ENCODE results near the gene NFIA. TPM values are rescaled to one million over a fixed set of nuclear protein-coding genes. Genes with fewer than 3 reads are reported as not detected.

The NFIA gene
- total RNA-seq, 1 donor from 2014 or later, result 1.2 TPM

DNA sequence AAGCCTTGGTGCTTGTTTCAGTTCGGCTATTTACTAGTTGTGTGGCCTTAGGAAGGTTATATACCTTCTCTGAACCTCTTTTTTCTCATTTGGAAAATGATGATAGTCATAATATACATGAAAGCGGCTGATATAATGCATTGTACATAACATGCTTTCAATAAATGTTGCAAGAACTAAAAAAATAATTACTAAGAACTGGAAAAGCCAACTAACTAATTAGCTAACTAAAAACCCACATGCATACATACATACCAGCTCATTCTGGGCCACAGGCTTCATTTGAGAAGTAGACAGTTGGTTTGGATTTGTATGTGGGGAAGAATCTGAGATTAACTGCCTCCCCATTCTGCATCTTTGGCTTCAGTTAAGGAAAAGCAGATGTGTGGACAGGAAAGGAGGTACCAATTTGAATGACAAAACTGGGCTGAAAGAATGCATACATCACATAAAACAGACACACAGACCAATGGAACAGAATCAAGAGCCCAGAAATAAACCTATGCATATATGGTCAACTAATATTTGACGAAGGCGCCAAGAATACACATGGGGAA is 424.7 kb downstream of the NFIA start:
- no peaks in the 10 kb centered on the region for H3K9me3 Mint-ChIP-seq (ENCODE audit: low read depth)
- H3K36me3 Mint-ChIP-seq (ENCODE audit: insufficient read depth), result no peaks in the 10 kb centered on the region
- no peak overlapping the region for H3K27ac Mint-ChIP-seq
- TF ChIP-seq, protein P1, sequence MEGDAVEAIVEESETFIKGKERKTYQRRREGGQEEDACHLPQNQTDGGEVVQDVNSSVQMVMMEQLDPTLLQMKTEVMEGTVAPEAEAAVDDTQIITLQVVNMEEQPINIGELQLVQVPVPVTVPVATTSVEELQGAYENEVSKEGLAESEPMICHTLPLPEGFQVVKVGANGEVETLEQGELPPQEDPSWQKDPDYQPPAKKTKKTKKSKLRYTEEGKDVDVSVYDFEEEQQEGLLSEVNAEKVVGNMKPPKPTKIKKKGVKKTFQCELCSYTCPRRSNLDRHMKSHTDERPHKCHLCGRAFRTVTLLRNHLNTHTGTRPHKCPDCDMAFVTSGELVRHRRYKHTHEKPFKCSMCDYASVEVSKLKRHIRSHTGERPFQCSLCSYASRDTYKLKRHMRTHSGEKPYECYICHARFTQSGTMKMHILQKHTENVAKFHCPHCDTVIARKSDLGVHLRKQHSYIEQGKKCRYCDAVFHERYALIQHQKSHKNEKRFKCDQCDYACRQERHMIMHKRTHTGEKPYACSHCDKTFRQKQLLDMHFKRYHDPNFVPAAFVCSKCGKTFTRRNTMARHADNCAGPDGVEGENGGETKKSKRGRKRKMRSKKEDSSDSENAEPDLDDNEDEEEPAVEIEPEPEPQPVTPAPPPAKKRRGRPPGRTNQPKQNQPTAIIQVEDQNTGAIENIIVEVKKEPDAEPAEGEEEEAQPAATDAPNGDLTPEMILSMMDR (IDR thresholded peaks at IDR 0.05; ENCODE audit: unreplicated experiment), result no peak
- no peak for DNase-seq (ENCODE audit: low spot score, unreplicated experiment)
- H3K27me3 Mint-ChIP-seq, result peaks cover 9% of the 10 kb centered on the region
- peaks cover 6% of the 10 kb centered on the region for H3K4me1 Mint-ChIP-seq (ENCODE audit: low read depth)
- H3K4me3 Mint-ChIP-seq (ENCODE audit: low read depth), result no peak overlapping the region

Data from progenitor cell of endocrine pancreas (in vitro differentiated cells).